ENCODE data around the gene DCDC1. TPM values are rescaled to one million over a fixed set of nuclear protein-coding genes. Genes with fewer than 3 reads are reported as not detected.
A peak's percentile ranks its signal among the peaks of the same experiment; 100 is the strongest.

Gene DCDC1
- total RNA-seq, 1 donor from 2014 or later: 6.9 TPM

- Mint-ChIP-seq H3K27ac (peak overlapping the region; percentile 35), H3K4me3 (ENCODE audit: low read depth) (no peak overlapping the region), H3K27me3 (no peaks in the 10 kb centered on the region), H3K36me3 (ENCODE audit: insufficient read depth) (peaks cover 2% of the 10 kb centered on the region), H3K4me1 (ENCODE audit: low read depth) (peaks cover 3% of the 10 kb centered on the region), H3K9me3 (ENCODE audit: low read depth) (peaks cover 10% of the 10 kb centered on the region)
- DNase-seq (ENCODE audit: low spot score, unreplicated experiment): no peak
- TF ChIP-seq CTCF (IDR thresholded peaks at IDR 0.05; ENCODE audit: unreplicated experiment): no peak
Observed at GRCh38 chr11:31127290-31127689, 242.2 kb downstream of the DCDC1 start.

- Mint-ChIP-seq H3K9me3 (ENCODE audit: low read depth) (peaks cover 6% of the 10 kb centered on the region), H3K27ac (no peak overlapping the region), H3K36me3 (ENCODE audit: insufficient read depth) (peaks cover 2% of the 10 kb centered on the region), H3K4me3 (ENCODE audit: low read depth) (no peak overlapping the region), H3K27me3 (no peaks in the 10 kb centered on the region), H3K4me1 (ENCODE audit: low read depth) (no peaks in the 10 kb centered on the region)
- no peak for TF ChIP-seq CTCF (IDR thresholded peaks at IDR 0.05; ENCODE audit: unreplicated experiment)
- no peak for DNase-seq (ENCODE audit: low spot score, unreplicated experiment)
Observed at GRCh38 chr11:31120428-31120827, 249.1 kb downstream of the DCDC1 start.

- no peak for DNase-seq (ENCODE audit: low spot score, unreplicated experiment)
- no peak for TF ChIP-seq CTCF (IDR thresholded peaks at IDR 0.05; ENCODE audit: unreplicated experiment)
- no peak overlapping the region for H3K4me3 Mint-ChIP-seq (ENCODE audit: low read depth)
- no peaks in the 10 kb centered on the region for H3K27me3 Mint-ChIP-seq
- H3K36me3 Mint-ChIP-seq (ENCODE audit: insufficient read depth): peaks cover 2% of the 10 kb centered on the region
- H3K4me1 Mint-ChIP-seq (ENCODE audit: low read depth): no peaks in the 10 kb centered on the region
- no peak overlapping the region for H3K27ac Mint-ChIP-seq
- H3K9me3 Mint-ChIP-seq (ENCODE audit: low read depth): no peaks in the 10 kb centered on the region
Observed at GRCh38 chr11:31118566-31118965, 251.0 kb downstream of the DCDC1 start.

- peaks cover 3% of the 10 kb centered on the region for H3K4me1 Mint-ChIP-seq (ENCODE audit: low read depth)
- no peak overlapping the region for H3K27ac Mint-ChIP-seq
- H3K9me3 Mint-ChIP-seq (ENCODE audit: low read depth): no peaks in the 10 kb centered on the region
Observed at GRCh38 chr11:31117038-31117437, 252.5 kb downstream of the DCDC1 start.

GRCh38 chr11:31114442-31114841 lies 255.1 kb downstream of the DCDC1 start:
- Mint-ChIP-seq H3K4me1 (ENCODE audit: low read depth) (peaks cover 3% of the 10 kb centered on the region), H3K9me3 (ENCODE audit: low read depth) (no peaks in the 10 kb centered on the region), H3K27me3 (no peaks in the 10 kb centered on the region), H3K4me3 (ENCODE audit: low read depth) (no peak overlapping the region), H3K27ac (no peak overlapping the region), H3K36me3 (ENCODE audit: insufficient read depth) (no peaks in the 10 kb centered on the region)
- TF ChIP-seq CTCF (IDR thresholded peaks at IDR 0.05; ENCODE audit: unreplicated experiment): no peak
- no peak for DNase-seq (ENCODE audit: low spot score, unreplicated experiment)

More at GRCh38 chr11:31117038-31117437, 252.5 kb downstream of the DCDC1 start:
- Mint-ChIP-seq H3K27me3 (no peaks in the 10 kb centered on the region), H3K4me3 (ENCODE audit: low read depth) (no peak overlapping the region), H3K36me3 (ENCODE audit: insufficient read depth) (no peaks in the 10 kb centered on the region)
- DNase-seq (ENCODE audit: low spot score, unreplicated experiment): no peak
- TF ChIP-seq CTCF (IDR thresholded peaks at IDR 0.05; ENCODE audit: unreplicated experiment): no peak
